NCI-H2227 (cell line): ENCODE results near the gene RBM25.
A peak's percentile ranks its signal among the peaks of the same experiment; 100 is the strongest.

Experiments
- DNase-seq: peaks from one replicate; lab custom pipeline; 2025; ENCODE audit not compliant: unreplicated experiment; lab: John Stamatoyannopoulos, UW

The RBM25 gene

GRCh38 chr14:73102806-73103497 is 44.6 kb downstream of the RBM25 start:
- no peak for DNase-seq

- no peak for DNase-seq
Measured at GRCh38 chr14:73105050-73105449, 46.7 kb downstream of the RBM25 start.

- DNase-seq: no peak
Measured at GRCh38 chr14:73105727-73106126, 47.4 kb downstream of the RBM25 start.

GRCh38 chr14:73116079-73116665 is 57.8 kb downstream of the RBM25 start:
- no peak for DNase-seq

DNA sequence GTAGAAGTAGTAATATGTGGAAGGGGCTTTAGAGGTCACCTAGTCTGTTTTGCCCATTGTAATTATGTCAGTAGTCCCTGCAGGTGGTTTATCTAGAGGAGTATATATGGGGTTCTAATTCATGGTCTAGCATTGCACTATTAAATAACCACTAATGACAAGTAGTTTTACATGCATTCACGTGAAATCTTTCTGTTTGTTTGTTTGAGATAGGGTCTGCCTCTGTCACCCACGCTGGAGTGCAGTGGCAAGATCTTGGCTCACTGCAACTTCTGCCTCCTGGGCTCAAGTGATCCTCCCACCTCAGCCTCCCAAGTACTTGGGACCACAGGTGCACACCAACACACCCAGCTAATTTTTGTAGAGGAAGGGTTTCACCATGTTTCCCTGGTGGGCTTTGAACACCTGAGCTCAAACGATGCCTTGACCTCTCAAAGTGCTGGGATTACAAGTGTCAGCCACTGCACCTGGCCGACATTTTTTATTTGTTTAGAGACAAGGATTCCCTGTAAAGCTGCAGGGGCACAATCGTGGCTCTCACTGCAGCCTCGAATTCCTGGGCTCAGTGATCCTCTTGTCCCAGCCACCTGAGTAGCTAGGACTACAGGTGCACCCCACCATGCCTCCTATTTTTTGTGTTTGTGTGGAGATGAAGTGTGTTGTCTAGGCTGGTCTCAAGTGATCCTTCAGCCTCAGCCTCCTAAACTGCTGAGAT is 66.0 kb downstream of the RBM25 start:
- no peak for DNase-seq

- no peak for DNase-seq
Measured at GRCh38 chr14:73125169-73125588, 66.8 kb downstream of the RBM25 start.

GRCh38 chr14:73125746-73126145 is 67.4 kb downstream of the RBM25 start:
- no peak for DNase-seq

DNA sequence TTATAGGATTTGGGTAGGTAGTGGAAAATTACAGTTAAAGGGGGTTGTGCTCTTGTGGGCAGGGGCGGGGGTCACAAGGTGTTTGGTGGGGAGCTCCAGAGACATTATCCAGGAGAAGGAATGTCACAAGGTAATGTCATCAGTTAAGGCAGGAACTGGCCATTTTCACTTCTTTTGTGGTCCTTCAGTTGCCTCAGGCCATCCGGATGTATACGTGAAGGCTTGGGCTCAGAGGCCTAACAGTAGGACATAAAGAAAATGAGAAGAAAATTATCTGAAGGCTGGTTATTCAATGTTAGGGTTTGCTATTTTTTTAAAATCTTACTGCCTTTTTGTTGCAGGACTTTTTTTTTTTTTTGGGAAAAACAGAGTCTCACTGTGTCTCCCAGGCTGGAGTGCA is 75.5 kb downstream of the RBM25 start:
- no peak for DNase-seq

DNA sequence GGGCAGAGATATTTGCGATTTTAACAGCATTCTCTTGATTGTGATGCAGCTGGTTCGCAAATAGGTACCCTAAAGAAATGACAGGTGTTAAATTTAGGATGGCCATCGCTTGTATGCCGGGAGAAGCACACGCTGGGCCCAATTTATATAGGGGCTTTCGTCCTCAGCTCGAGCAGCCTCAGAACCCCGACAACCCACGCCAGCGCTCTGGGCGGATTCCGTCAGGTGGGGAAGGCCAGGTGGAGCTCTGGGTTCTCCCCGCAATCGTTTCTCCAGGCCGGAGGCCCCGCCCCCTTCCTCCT is 77.7 kb downstream of the RBM25 start:
- no peak for DNase-seq

DNA sequence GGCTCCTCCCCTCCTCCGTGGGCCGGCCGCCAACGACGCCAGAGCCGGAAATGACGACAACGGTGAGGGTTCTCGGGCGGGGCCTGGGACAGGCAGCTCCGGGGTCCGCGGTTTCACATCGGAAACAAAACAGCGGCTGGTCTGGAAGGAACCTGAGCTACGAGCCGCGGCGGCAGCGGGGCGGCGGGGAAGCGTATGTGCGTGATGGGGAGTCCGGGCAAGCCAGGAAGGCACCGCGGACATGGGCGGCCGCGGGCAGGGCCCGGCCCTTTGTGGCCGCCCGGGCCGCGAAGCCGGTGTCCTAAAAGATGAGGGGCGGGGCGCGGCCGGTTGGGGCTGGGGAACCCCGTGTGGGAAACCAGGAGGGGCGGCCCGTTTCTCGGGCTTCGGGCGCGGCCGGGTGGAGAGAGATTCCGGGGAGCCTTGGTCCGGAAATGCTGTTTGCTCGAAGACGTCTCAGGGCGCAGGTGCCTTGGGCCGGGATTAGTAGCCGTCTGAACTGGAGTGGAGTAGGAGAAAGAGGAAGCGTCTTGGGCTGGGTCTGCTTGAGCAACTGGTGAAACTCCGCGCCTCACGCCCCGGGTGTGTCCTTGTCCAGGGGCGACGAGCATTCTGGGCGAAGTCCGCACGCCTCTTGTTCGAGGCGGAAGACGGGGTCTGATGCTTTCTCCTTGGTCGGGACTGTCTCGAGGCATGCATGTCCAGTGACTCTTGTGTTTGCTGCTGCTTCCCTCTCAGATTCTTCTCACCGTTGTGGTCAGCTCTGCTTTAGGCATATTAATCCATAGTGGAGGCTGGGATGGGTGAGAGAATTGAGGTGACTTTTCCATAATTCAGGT is 78.3 kb downstream of the RBM25 start, which contains the start of gene PSEN1:
PSEN1 (plus strand) TSS at position 121 of the 839 bp plus-strand sequence. CDS start 11,513 bp downstream, outside the sequence.
- DNase-seq: peak; percentile 96

GRCh38 chr14:73140811-73141323 is 82.5 kb downstream of the RBM25 start:
- DNase-seq: no peak

- DNase-seq: no peak
Measured at GRCh38 chr14:73142216-73142615, 83.9 kb downstream of the RBM25 start.

DNA sequence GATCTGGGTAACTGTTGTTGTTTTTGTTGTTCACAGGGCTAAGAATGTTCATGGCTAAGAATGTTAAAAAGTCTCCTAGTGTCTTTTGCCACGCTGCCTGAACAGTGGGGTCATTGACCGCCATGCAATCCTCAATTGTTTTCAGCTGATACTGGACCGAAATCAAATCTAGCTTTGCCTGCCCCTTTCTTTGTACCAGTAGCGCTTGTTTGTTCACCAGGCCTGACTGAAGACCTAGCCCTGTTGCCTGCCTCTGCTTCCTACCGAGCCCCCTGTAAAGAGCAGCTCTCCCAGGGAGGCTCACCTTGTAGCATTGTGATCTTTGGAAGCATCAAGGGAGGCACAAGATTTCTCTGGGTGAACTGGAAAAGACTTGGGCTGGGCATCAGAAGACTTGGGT is 84.7 kb downstream of the RBM25 start:
- DNase-seq: no peak

- DNase-seq: no peak
Measured at GRCh38 chr14:73143617-73144016, 85.3 kb downstream of the RBM25 start.

DNA sequence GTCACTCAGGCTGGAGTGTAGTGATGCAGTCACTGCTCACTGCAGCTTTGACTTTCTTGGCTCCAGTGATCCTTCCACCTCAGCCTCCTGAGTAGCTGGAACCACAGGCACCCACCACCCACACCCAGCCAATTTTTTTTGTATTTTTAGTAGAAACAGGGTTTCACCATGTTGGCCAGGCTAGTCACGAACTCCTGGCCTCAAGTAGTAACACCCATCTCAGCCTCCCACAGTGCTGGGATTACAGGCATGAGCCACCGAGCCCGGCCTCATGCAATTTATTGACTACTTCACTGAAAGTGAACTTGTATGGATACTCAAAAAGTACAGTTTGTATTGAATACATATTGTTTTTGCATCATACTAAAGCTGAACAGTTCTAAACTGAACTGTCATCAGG is 87.0 kb downstream of the RBM25 start:
- no peak for DNase-seq

DNA sequence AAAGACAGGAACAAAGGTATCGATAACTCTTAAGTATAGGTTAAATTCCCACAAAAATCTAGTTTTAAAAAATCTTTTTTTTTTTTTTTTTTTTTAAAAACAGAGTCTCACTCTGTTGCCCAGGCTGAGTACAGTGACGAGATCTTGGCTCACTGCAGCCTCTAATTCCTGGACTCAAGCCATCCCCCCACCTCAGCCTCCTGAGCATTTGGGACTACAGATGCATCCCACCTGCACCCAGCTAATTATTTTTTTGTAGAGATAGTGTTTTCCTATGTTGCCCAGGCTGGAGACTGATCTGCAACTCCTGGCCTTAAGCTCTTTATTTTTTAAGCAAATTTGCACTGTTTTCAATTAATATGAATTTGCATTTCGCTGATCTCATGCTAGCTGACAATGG is 87.8 kb downstream of the RBM25 start:
- DNase-seq: no peak

DNA sequence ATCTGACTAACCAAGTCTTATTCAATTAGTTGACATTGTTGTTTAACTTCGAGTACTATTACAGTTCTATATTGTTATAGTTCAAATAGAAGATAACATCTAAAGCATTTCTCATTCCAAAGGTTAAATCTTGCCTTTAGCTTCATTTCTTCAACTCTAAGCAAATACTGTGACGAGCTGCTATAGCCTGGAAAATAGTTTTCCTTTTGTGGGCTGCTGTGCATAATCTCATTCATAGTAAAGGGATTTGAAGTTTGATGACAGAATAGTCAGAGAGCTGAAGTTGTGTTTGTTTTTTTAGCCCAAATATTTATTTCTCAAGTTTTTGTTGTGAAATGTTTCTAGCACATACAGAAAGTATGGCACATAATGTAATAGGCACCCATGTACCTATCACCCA is 91.4 kb downstream of the RBM25 start:
- no peak for DNase-seq

GRCh38 chr14:73153272-73153671 is 94.9 kb downstream of the RBM25 start:
- DNase-seq: no peak

DNA sequence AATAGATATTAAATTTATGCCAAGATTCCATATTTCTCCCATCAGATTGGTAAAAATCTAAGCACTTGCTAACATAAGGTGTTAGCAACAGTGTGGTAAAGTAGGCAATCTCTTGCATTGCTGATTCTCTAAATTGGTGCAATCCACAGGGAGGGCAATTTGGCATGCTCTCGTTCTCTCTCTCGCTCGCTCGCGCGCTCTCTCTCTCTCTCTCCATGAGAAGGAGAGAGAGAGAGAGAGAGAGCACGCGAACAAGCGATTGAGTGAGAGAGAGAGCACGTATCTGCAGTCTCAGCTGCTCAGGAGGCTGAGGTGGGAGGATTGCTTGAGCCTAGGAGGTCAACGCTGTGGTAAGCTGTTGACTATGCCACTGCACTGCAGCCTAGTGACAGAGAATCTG is 103.9 kb downstream of the RBM25 start:
- DNase-seq: no peak

GRCh38 chr14:73166399-73166798 is 108.1 kb downstream of the RBM25 start:
- DNase-seq: no peak

DNA sequence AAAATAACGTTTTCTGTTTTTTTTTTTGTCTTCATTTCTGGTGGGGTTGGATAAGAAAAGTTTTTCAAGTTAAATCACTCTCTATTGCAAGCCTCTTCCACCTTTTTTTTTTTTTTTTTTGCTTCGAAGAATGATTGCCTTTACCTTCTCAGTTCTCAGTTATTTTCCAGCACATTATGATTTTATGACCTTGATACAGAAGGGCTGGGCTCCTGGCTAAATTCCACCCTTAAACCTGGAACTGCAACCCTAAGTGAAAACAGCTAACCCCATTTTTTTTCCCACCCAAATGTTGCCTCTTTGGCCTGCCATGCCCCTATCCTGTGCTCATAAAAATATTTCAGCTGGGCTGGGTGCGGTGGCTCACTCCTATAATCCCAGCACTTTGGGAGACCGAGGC is 109.4 kb downstream of the RBM25 start:
- DNase-seq: no peak
